Neural progenitor cell (in vitro differentiated cells): ENCODE data around the gene MRTFB. TPM values are rescaled to one million over a fixed set of nuclear protein-coding genes. Genes with fewer than 3 reads are reported as not detected.

ENCODE experiments used
- DNase-seq: peaks from one replicate; pipeline ENCODE4 v3.0.0-alpha.2; 2016; ENCODE audit warnings: low spot score
- H2AFZ ChIP-seq: fragments of 200-600 bp; sonication (generic); replicated peaks from 2 replicates; pipeline ENCODE4 v1.6.1; 2016; ENCODE audit warnings: antibody characterized with exemption
- H3F3A ChIP-seq: fragments of 200-600 bp; sonication (generic); 2 replicates; pipeline ENCODE4 v1.6.1; 2016; ENCODE audit warnings: antibody characterized with exemption, low read depth
- H3K27ac ChIP-seq: fragments of 200-600 bp; sonication (generic); 2 replicates; pipeline ENCODE4 v1.5.1; 2016; ENCODE audit warnings: mild to moderate bottlenecking
- H3K27me3 ChIP-seq: fragments of 200-600 bp; sonication (generic); 2 replicates; pipeline ENCODE4 v1.6.1; 2016; ENCODE audit warnings: mild to moderate bottlenecking, moderate library complexity
- H3K36me3 ChIP-seq: fragments of 200-600 bp; sonication (generic); 2 replicates; pipeline ENCODE4 v1.5.1; 2016
- H3K4me1 ChIP-seq: fragments of 200-600 bp; sonication (generic); 2 replicates; pipeline ENCODE4 v1.6.1; 2016; ENCODE audit warnings: mixed run types
- H3K4me2 ChIP-seq: fragments of 200-600 bp; sonication (generic); 2 replicates; pipeline ENCODE4 v1.6.1; 2016
- H3K4me3 ChIP-seq: fragments of 200-600 bp; sonication (generic); 2 replicates; pipeline ENCODE4 v1.5.1; 2016
- H3K79me2 ChIP-seq: fragments of 200-600 bp; sonication (generic); 2 replicates; pipeline ENCODE4 v1.6.1; 2016; ENCODE audit warnings: low read depth
- H3K9ac ChIP-seq: fragments of 200-600 bp; sonication (generic); 2 replicates; pipeline ENCODE4 v1.6.1; 2016
- H3K9me3 ChIP-seq: fragments of 200-600 bp; sonication (generic); 2 replicates; pipeline ENCODE4 v1.5.1; 2016; ENCODE audit warnings: low read depth
- H4K20me1 ChIP-seq: fragments of 200-600 bp; sonication (generic); 2 replicates; pipeline ENCODE4 v1.6.1; 2016; ENCODE audit warnings: low read depth
- H3K27ac Mint-ChIP-seq: 3 replicates; pipeline ENCODE4 v1.8.0; 2021; ENCODE audit warnings: mixed read lengths
- H3K27me3 Mint-ChIP-seq: 2 replicates; pipeline ENCODE4 v1.8.0; 2022; ENCODE audit warnings: low read depth, mild to moderate bottlenecking, inconsistent platforms, moderate library complexity, mixed read lengths; ENCODE audit not compliant: insufficient read depth
- H3K36me3 Mint-ChIP-seq: 3 replicates; pipeline ENCODE4 v1.8.0; 2021; ENCODE audit warnings: mixed read lengths
- H3K4me1 Mint-ChIP-seq: 3 replicates; pipeline ENCODE4 v1.8.0; 2021; ENCODE audit warnings: mixed read lengths
- H3K4me3 Mint-ChIP-seq: 3 replicates; pipeline ENCODE4 v1.8.0; 2021; ENCODE audit warnings: mild to moderate bottlenecking, moderate library complexity, mixed read lengths
- H3K9me3 Mint-ChIP-seq: 3 replicates; pipeline ENCODE4 v1.8.0; 2020; ENCODE audit warnings: mixed read lengths
- CTCF ChIP-seq: fragments of 200-600 bp; sonication (generic); IDR thresholded peaks from 2 replicates; pipeline ENCODE4 v1.5.1; 2017; ENCODE audit warnings: antibody characterized with exemption, mild to moderate bottlenecking
- EZH2 ChIP-seq: fragments of 200-600 bp; sonication (generic); IDR thresholded peaks from 2 replicates; pipeline ENCODE4 v1.6.1; 2017; ENCODE audit warnings: antibody characterized with exemption, mild to moderate bottlenecking, moderate library complexity
- EZH2phosphoT487 ChIP-seq: fragments of 200-600 bp; sonication (generic); IDR thresholded peaks from 2 replicates; pipeline ENCODE4 v1.6.1; 2017; ENCODE audit warnings: antibody characterized with exemption
- total RNA-seq: library from RNA; depleted of rRNA; stranded (reverse); fragments of >200 nt; gene quantifications from 2 replicates; pipeline ENCODE4 v1.2.3, GENCODE V29; 2015; ENCODE audit warnings: low replicate concordance

MRTFB gene
- total RNA-seq, 1 donor from 2014 or later = 26.8 TPM

GRCh38 chr16:14109782-14110727, 38.9 kb downstream of the MRTFB start:
- Histone ChIP-seq H2AFZ (no peak overlapping the region), H3K9me3 (no peaks in the 10 kb centered on the region), H3K36me3 (no peaks in the 10 kb centered on the region), H3K79me2 (peaks cover 93% of the 10 kb centered on the region), H4K20me1 (peaks cover 90% of the 10 kb centered on the region), H3K27me3 (no peaks in the 10 kb centered on the region), H3K9ac (no peak overlapping the region), H3K4me3 (no peak overlapping the region), H3K4me1 (peaks cover 10% of the 10 kb centered on the region), H3K27ac (no peak overlapping the region), H3K4me2 (no peak overlapping the region), H3F3A (no peaks in the 10 kb centered on the region)
- Mint-ChIP-seq H3K4me3 (no peak overlapping the region), H3K27ac (peak overlapping the region; percentile 5), H3K9me3 (no peaks in the 10 kb centered on the region), H3K36me3 (peaks cover 5% of the 10 kb centered on the region), H3K27me3 (no peaks in the 10 kb centered on the region), H3K4me1 (peaks cover 12% of the 10 kb centered on the region)
- DNase-seq = no peak
- no peak for TF ChIP-seq CTCF

- peaks cover 89% of the 10 kb centered on the region for H4K20me1 ChIP-seq
- H3K4me3 Mint-ChIP-seq = no peak overlapping the region
- H3K36me3 ChIP-seq = no peaks in the 10 kb centered on the region
- H3K9me3 Mint-ChIP-seq = no peaks in the 10 kb centered on the region
- peak overlapping the region; percentile 5 for H3K27ac Mint-ChIP-seq
- H3K36me3 Mint-ChIP-seq = peaks cover 5% of the 10 kb centered on the region
- no peak for DNase-seq
- H2AFZ ChIP-seq = no peak overlapping the region
- no peaks in the 10 kb centered on the region for H3K27me3 Mint-ChIP-seq
- H3K4me1 Mint-ChIP-seq = peaks cover 13% of the 10 kb centered on the region
- no peaks in the 10 kb centered on the region for H3K9me3 ChIP-seq
- H3K4me2 ChIP-seq = no peak overlapping the region
- no peaks in the 10 kb centered on the region for H3K27me3 ChIP-seq
- H3K9ac ChIP-seq = no peak overlapping the region
- no peak overlapping the region for H3K27ac ChIP-seq
- no peaks in the 10 kb centered on the region for H3F3A ChIP-seq
- H3K4me1 ChIP-seq = peaks cover 10% of the 10 kb centered on the region
- H3K4me3 ChIP-seq = no peak overlapping the region
- peaks cover 93% of the 10 kb centered on the region for H3K79me2 ChIP-seq
- TF ChIP-seq EZH2phosphoT487 (no peak), EZH2 (no peak), CTCF (no peak)
Measured at GRCh38 chr16:14110728-14111251, 39.7 kb downstream of the MRTFB start.

GRCh38 chr16:14111713-14112538, 40.8 kb downstream of the MRTFB start:
- H3K36me3 ChIP-seq = no peaks in the 10 kb centered on the region
- no peaks in the 10 kb centered on the region for H3K27me3 Mint-ChIP-seq
- no peaks in the 10 kb centered on the region for H3K27me3 ChIP-seq
- peaks cover 19% of the 10 kb centered on the region for H3K4me1 ChIP-seq
- H3K27ac ChIP-seq = no peak overlapping the region
- TF ChIP-seq CTCF = no peak
- no peak for TF ChIP-seq EZH2phosphoT487
- no peak for TF ChIP-seq EZH2
- peaks cover 2% of the 10 kb centered on the region for H3K36me3 Mint-ChIP-seq
- no peak overlapping the region for H3K9ac ChIP-seq
- H3K4me3 Mint-ChIP-seq = no peak overlapping the region
- peaks cover 89% of the 10 kb centered on the region for H4K20me1 ChIP-seq
- no peak overlapping the region for H3K4me3 ChIP-seq
- no peaks in the 10 kb centered on the region for H3F3A ChIP-seq
- no peak overlapping the region for H3K27ac Mint-ChIP-seq
- peaks cover 95% of the 10 kb centered on the region for H3K79me2 ChIP-seq
- no peaks in the 10 kb centered on the region for H3K9me3 ChIP-seq
- no peak overlapping the region for H3K4me2 ChIP-seq
- H3K4me1 Mint-ChIP-seq = peaks cover 17% of the 10 kb centered on the region
- H3K9me3 Mint-ChIP-seq = no peaks in the 10 kb centered on the region
- H2AFZ ChIP-seq = no peak overlapping the region
- DNase-seq = no peak
